GM08714 (cell line): ENCODE data around the gene CEP250.

Experiments
- H3K4me3 ChIP-seq: fragments of 200-500 bp; sonication (Bioruptor generic); 2 replicates; pipeline ENCODE4 v1.5.1; 2014; ENCODE audit warnings: mild to moderate bottlenecking, low read length, inconsistent platforms
- ZNF274 ChIP-seq: IDR thresholded peaks from 2 replicates; pipeline ENCODE4 v1.6.1; 2012; ENCODE audit warnings: mild to moderate bottlenecking, low read depth, low read length

The CEP250 gene

GRCh38 chr20:35562541-35563110, 107.2 kb downstream of the CEP250 start:
- no peak overlapping the region for H3K4me3 ChIP-seq
- no peak for TF ChIP-seq ZNF274

GRCh38 chr20:35563834-35564233, 108.4 kb downstream of the CEP250 start:
- TF ChIP-seq ZNF274, result no peak
- no peak overlapping the region for H3K4me3 ChIP-seq

DNA sequence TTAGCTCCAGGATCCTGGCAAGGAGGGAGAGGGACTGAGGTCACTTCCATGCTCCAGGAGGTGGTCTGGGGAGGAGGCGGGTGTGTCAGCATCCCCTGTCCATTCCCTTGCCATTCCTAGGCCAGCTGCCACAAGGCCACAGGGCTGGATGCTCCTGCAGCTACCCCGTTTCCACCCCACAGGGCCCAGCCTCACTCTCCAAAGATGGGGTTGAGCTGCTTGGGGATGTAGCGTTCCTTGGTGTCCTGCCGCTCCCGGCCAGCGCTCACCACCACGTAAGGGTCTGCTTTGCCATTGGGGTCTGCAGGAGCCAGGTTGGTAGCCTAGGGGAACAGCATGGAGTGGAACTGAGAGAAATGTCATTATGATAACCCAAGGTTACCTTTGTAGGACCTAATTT, 109.5 kb downstream of the CEP250 start:
- H3K4me3 ChIP-seq, result no peak overlapping the region
- TF ChIP-seq ZNF274, result no peak

GRCh38 chr20:35568645-35569044, 113.2 kb downstream of the CEP250 start:
- TF ChIP-seq ZNF274, result no peak

More at GRCh38 chr20:35568645-35569044, 113.2 kb downstream of the CEP250 start:
- H3K4me3 ChIP-seq, result no peak overlapping the region
